Liver (tissue), 9 donors: ENCODE data around the gene CAMKMT. TPM values are rescaled to one million over a fixed set of nuclear protein-coding genes. Genes with fewer than 3 reads are reported as not detected.
A peak's percentile ranks its signal among the peaks of the same experiment; 100 is the strongest.

Experiments
- DNase-seq: peaks from one replicate; pipeline ENCODE4 v3.0.0-alpha.2; 2017; ENCODE audit warnings: low spot score
- H3K27ac ChIP-seq, 2 donors: one replicate each; pipeline ENCODE4 v1.7.0; 2013; ENCODE audit warnings: inconsistent platforms in 2 of 2, low read length in 2 of 2, control low read depth in 1 of 2, low read depth in 1 of 2, mild to moderate bottlenecking in 1 of 2
- H3K27me3 ChIP-seq, 4 donors: one replicate each; pipeline versions ENCODE4 v1.6.1 to v1.7.0; 2013; ENCODE audit warnings: low read length in 3 of 4, inconsistent platforms in 1 of 4, mild to moderate bottlenecking in 1 of 4, moderate library complexity in 1 of 4; ENCODE audit not compliant: control insufficient read depth in 4 of 4, insufficient read depth in 4 of 4
- H3K36me3 ChIP-seq, 4 donors: one replicate each; pipeline versions ENCODE4 v1.6.1 to v1.7.0; 2013; ENCODE audit warnings: low read length in 3 of 4, mild to moderate bottlenecking in 3 of 4, low read depth in 1 of 4, moderate library complexity in 1 of 4; ENCODE audit not compliant: control insufficient read depth in 4 of 4, insufficient read depth in 3 of 4
- H3K4me1 ChIP-seq, 4 donors: one replicate each; pipeline versions ENCODE4 v1.6.1 to v1.7.0; 2013; ENCODE audit warnings: low read length in 3 of 4, mild to moderate bottlenecking in 3 of 4, moderate library complexity in 1 of 4; ENCODE audit not compliant: control insufficient read depth in 4 of 4, insufficient read depth in 4 of 4
- H3K4me3 ChIP-seq, 3 donors: one replicate each; pipeline versions ENCODE4 v1.6.1 to v1.7.0; 2013; ENCODE audit warnings: low read length in 3 of 3, control low read depth in 1 of 3, low read depth in 1 of 3, mild to moderate bottlenecking in 1 of 3
- H3K9ac ChIP-seq, 2 donors: one replicate each; pipeline ENCODE4 v1.7.0; 2013; ENCODE audit warnings: low read length in 2 of 2, mild to moderate bottlenecking in 2 of 2, moderate library complexity in 2 of 2, control low read depth in 1 of 2, low read depth in 1 of 2
- H3K9me3 ChIP-seq, 4 donors: one replicate each; pipeline versions ENCODE4 v1.6.1 to v1.7.0; 2013; ENCODE audit warnings: low read length in 3 of 4; ENCODE audit not compliant: control insufficient read depth in 4 of 4
- FOXA1 ChIP-seq: IDR thresholded peaks from 2 replicates; pipeline ENCODE4 v1.6.1; 2016; ENCODE audit warnings: antibody characterized with exemption
- FOXA2 ChIP-seq: IDR thresholded peaks from 2 replicates; pipeline ENCODE4 v1.6.1; 2016; ENCODE audit warnings: antibody characterized with exemption
- HNF4A ChIP-seq, 2 donors: conservative IDR thresholded peaks; 2 replicates each; pipeline ENCODE4 v1.6.1; 2016; ENCODE audit warnings: antibody characterized with exemption in 2 of 2, mild to moderate bottlenecking in 2 of 2
- HNF4G ChIP-seq: IDR thresholded peaks from 2 replicates; pipeline ENCODE4 v1.6.1; 2016; ENCODE audit warnings: antibody characterized with exemption
- JUND ChIP-seq, 2 donors: IDR thresholded peaks; 2 replicates each; pipeline ENCODE4 v1.6.1; 2016; ENCODE audit warnings: antibody characterized with exemption in 2 of 2
- RAD21 ChIP-seq, 2 donors: IDR thresholded peaks; 2 replicates each; pipeline ENCODE4 v1.6.1; 2016; ENCODE audit warnings: antibody characterized with exemption in 2 of 2, mild to moderate bottlenecking in 2 of 2
- REST ChIP-seq: IDR thresholded peaks from 2 replicates; pipeline ENCODE4 v1.6.1; 2016; ENCODE audit warnings: antibody characterized with exemption, mild to moderate bottlenecking
- RXRA ChIP-seq, 2 donors: IDR thresholded peaks; 2 replicates each; pipeline ENCODE4 v1.6.1; 2017 to 2018; ENCODE audit warnings: antibody characterized with exemption in 2 of 2, mild to moderate bottlenecking in 1 of 2
- SP1 ChIP-seq: IDR thresholded peaks from 2 replicates; pipeline ENCODE4 v1.6.1; 2018; ENCODE audit warnings: antibody characterized with exemption, mild to moderate bottlenecking
- TAF1 ChIP-seq: conservative IDR thresholded peaks from 2 replicates; pipeline ENCODE4 v1.6.1; 2016; ENCODE audit warnings: antibody characterized with exemption, mild to moderate bottlenecking
- polyA plus RNA-seq, 2 donors: library from polyadenylated mRNA; stranded (reverse) in 1 of 2; unstranded in 1 of 2; fragments of 200-250 nt in 1 of 2; fragments of >200 nt in 1 of 2; fragmentation: Nextera tagmentation in 1 of 2; extraction: Ambion mirVana in 1 of 2; gene quantifications; one replicate each; pipeline versions ENCODE4 v1.2.1 to v1.2.3, GENCODE V29; 2013 to 2015
- total RNA-seq, 2 donors: library from RNA; depleted of rRNA; stranded (reverse); fragments of >200 nt; gene quantifications; one replicate each; pipeline ENCODE4 v1.2.3, GENCODE V29; 2014
- TF ChIP-seq, protein P1 (sequence below): fragments of 150-350 bp; IDR thresholded peaks from 2 replicates; pipeline ENCODE4 v1.5.1; 2017; ENCODE audit warnings: improper control_type of control experiment, low read depth, low read length; ENCODE audit not compliant: missing input control
- TF ChIP-seq, protein P2 (sequence below): IDR thresholded peaks from 2 replicates; pipeline ENCODE4 v1.6.1; 2016; ENCODE audit warnings: antibody characterized with exemption
- donor health status: healthy.
- donor health status: healthy.
- donor health status: healthy.
- donor health status: healthy.
- donor health status: healthy.

The CAMKMT gene
- total and polyA plus RNA-seq, 4 donors = 1.5 to 12.7 (median 7.1) TPM

GRCh38 chr2:44789971-44790721, 428.4 kb downstream of the CAMKMT start (continued):
- no peak for TF ChIP-seq FOXA1
- TF ChIP-seq FOXA2 = no peak
- no peak for TF ChIP-seq RXRA (IDR thresholded peaks at IDR 0.05)
- TF ChIP-seq, protein P1, sequence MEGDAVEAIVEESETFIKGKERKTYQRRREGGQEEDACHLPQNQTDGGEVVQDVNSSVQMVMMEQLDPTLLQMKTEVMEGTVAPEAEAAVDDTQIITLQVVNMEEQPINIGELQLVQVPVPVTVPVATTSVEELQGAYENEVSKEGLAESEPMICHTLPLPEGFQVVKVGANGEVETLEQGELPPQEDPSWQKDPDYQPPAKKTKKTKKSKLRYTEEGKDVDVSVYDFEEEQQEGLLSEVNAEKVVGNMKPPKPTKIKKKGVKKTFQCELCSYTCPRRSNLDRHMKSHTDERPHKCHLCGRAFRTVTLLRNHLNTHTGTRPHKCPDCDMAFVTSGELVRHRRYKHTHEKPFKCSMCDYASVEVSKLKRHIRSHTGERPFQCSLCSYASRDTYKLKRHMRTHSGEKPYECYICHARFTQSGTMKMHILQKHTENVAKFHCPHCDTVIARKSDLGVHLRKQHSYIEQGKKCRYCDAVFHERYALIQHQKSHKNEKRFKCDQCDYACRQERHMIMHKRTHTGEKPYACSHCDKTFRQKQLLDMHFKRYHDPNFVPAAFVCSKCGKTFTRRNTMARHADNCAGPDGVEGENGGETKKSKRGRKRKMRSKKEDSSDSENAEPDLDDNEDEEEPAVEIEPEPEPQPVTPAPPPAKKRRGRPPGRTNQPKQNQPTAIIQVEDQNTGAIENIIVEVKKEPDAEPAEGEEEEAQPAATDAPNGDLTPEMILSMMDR = no peak
- TF ChIP-seq, protein P2, sequence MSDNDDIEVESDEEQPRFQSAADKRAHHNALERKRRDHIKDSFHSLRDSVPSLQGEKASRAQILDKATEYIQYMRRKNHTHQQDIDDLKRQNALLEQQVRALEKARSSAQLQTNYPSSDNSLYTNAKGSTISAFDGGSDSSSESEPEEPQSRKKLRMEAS = no peak
- TF ChIP-seq TAF1 = no peak

- TF ChIP-seq, protein P1 = no peak
- TF ChIP-seq TAF1 (no peak), SP1 (no peak), HNF4G (no peak), RAD21 (IDR thresholded peaks at IDR 0.05) (no peak), RXRA (IDR thresholded peaks at IDR 0.05) (no peak), HNF4A (conservative IDR thresholded peaks at IDR 0.05) (no peak), JUND (IDR thresholded peaks at IDR 0.05) (no peak), REST (peak; percentile 90)
- Histone ChIP-seq H3K27ac (no peak overlapping the region), H3K27me3 (no peaks in the 10 kb centered on the region), H3K4me3 (no peak overlapping the region), H3K9me3 (peaks cover 0 to 3% (median under 1%) of the 10 kb centered on the region in 4 donors), H3K4me1 (no peaks in the 10 kb centered on the region), H3K36me3 (no peaks in the 10 kb centered on the region), H3K9ac (no peak overlapping the region)
- no peak for DNase-seq
Measured at GRCh38 chr2:44793322-44793870, 431.6 kb downstream of the CAMKMT start.
